Lung microvascular endothelial cell (primary cell): Measurements from ENCODE around the gene RUBCNL. TPM values are rescaled to one million over a fixed set of nuclear protein-coding genes. Genes with fewer than 3 reads are reported as not detected.
A peak's percentile ranks its signal among the peaks of the same experiment; 100 is the strongest.

Source experiments
- DNase-seq, 2 donors: peaks; one replicate each; pipeline versions ENCODE4 v3.0.0 to v3.0.0-alpha.2; 2010; ENCODE audit warnings: low read depth in 2 of 2
- total RNA-seq: library from RNA; depleted of rRNA; stranded (reverse); fragments of >200 nt; gene quantifications from 2 replicates; pipeline ENCODE4 v1.2.1, GENCODE V29; 2014

RUBCNL gene
- total RNA-seq, 1 donor from 2014 or later, result 0.20 TPM

DNA sequence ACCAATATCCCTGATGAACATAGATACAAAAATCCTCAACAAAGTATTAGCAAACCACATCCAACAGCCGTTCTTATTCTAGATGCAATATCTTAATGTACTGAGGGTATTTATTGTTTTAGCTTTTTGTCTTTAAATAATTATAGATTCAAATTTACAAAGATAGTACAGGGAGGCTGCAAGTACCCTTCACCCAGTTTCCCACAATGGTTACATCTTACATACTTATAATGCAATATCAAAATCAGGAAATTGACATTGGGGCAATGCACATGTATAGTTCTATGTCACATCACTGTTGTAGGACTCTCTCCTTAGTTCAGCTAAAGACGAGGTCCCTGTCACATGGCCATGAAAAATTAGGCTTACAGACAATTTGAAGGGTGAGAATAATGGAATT is 75.8 kb downstream of the RUBCNL start:
- DNase-seq, result no peak

DNA sequence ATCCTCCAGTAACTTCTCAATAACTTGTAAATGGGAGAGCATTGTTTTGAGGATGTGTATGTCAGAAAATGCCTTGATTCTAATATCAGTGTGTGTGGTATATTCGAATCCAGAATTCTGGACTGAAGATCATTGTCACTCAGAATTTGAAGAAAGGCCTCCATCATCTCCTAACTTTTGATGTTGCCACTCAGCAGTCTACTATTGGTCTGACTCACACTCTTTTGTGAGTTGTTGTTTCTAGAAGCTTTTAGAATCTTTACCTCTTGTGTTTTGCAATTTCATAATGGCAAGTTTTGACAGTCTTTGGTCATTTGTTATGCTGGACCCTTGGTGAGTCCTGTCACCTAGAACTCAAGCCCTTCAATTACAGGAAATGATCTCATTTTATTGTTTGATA is 77.0 kb downstream of the RUBCNL start:
- no peak for DNase-seq

DNA sequence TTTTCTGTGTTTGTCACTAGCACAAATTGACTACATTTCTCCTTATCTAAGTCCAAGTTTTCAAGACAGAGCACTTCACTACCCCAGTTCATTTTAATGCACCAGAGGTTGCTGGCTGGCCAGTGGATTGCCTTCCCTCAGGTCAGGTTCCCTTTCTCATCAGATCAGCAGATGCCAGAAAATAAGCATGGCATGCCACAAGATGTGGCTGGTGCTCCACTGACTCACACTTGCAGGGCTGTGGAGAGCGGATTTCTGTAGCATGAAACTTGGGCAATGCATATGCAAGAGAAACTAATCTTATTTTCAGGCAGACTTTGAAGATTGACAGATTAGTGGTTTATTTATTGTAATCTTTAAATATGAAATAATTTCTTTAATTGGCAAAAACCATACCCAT is 79.5 kb downstream of the RUBCNL start:
- no peak for DNase-seq

DNA sequence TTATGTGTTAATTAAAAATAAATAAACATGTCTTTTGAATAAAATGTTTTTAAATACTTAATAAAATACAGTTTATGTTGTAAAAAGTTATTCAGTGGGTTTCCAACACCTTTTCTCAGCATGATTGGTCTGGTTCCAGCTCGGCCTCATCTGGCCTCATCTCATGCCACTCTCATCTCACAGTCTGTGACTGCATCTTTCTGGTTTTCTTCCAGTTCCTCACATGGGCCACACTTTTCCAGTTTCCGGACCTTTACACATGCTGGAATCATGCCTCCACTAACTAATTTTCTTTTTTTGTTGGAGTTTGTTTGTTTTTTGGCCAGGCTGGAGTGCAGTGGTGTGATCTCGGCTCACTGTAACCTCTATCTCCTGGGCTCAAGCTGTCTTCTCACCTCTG is 82.5 kb downstream of the RUBCNL start:
- DNase-seq, result no peak

DNA sequence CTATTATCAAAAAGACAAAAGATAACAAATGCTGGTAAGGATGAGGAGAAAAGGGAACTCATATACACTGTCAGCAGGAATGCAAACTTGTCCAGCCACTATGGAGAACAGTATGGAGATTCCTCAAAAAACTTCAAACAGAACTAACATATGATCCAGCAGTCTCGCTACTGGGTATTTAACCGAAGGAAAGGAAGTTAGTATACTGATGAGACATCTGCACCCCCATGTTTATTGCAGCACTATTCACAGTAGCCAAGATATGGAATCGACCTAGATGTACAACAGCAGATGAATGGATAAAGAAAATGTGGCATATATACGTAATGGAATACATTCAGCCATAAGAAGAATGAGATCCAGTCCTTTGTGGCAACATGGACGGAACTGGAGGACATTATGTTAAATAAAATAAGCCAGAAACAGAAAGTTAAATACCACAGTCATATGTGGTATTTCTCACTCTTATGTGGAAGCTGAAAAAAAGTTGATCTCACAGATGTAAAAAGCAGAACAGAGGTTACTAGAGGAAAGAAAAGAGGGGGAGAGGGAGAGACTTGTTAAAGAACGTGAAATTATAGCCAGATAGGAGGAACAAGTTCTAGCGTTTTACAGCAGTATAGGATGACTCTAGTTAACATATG is 83.2 kb downstream of the RUBCNL start:
- DNase-seq, result no peak

GRCh38 chr13:46297361-46297811 is 89.7 kb downstream of the RUBCNL start:
- DNase-seq, result peak in 1 of 2 donors; percentile 25

DNA sequence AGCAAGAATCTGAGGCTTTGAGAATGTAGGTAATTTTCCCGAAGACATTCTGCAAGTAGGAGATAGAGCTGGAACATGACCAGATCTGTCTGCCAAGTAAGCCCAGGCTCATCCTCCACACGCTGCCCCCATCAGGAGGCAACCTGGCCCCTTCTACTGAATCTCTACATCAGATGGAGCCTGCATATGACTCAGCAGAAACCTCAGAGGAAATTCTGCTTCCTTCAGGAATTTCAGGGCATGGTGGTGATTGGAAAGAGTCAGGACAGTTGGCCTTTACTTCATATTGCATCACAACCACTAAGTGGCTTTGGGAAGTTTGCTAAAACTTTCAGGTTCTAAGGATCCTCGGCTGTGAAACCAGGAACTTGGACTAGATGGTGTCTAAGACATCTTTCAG is 90.1 kb downstream of the RUBCNL start:
- peak in 1 of 2 donors; percentile 59 for DNase-seq

GRCh38 chr13:46296115-46296822 is 90.8 kb downstream of the RUBCNL start:
- DNase-seq, result peak; percentile 58

DNA sequence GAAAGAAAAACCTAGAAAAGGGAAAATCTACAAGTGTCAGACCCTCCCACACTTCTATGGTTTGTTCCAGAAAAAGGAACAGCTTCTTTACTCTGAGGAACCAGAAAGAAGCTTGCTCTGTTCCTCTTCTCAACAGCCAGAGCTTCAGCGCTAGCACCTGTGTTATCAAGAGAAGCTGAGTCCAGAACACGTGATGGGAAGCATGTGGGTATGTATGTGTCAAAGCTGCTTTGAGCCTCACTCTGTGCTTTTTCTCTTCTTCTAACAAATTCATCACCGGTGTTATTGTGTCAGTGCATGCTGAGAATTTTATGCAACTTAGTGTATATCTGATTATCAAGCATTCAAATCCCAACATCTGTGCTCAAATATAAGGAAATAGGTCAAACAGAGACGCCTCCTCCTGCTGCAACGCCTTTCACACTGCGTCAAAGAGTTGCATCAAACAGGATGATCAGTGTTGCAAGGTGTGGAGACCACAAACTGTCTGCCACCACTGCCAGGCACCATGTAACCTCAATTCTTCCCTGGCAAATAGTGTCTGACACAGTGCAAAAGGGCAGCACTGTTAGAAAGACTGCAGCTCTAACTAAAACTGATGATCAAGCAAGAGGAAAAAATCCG is 91.4 kb downstream of the RUBCNL start:
- DNase-seq, result peak in 1 of 2 donors; percentile 56

DNA sequence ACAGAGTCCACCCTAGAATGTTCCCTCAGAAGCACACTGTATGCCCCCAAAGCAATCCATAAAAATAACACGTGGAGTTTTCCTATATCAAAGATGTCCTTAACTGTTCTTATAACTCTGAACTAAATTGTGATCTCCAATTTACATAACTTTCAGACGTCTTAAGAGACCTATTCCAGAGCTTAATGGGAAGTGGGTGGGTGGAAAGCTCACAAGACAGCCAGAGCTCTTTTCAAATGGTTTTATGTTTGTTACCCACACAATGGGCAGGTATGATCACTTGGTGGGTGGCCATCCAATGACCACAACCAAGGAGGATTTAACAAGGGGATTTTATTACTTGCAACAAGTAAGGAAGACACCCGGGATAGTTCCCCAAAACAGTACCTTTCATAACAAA is 93.6 kb downstream of the RUBCNL start:
- no peak for DNase-seq

Other genes with a start within 250 kb of the RUBCNL start
- under 0.01 TPM in 1 of 2 replicates, not detected in the other for gene LCP1, start 205.1 kb downstream of the RUBCNL start, total RNA-seq
- gene LRRC63, start 175.3 kb downstream of the RUBCNL start, total RNA-seq, result under 0.01 TPM in 2 replicates
- 11.5 and 11.8 TPM in 2 replicates for gene LRCH1, start 165.9 kb upstream of the RUBCNL start, total RNA-seq